GM19395 (cell line): ENCODE data around the gene ANO3.
"Not testable (repeated sequence)": the region's sequence is repeated elsewhere in the genome, so short reads cannot be mapped to it uniquely, and the experiment has no call there.

Source experiments
- ATAC-seq: cut with Tn5 transposase; IDR thresholded peaks from one replicate; pipeline ENCODE4 v1.9.1; 2021; ENCODE audit warnings: mild to moderate bottlenecking, moderate library complexity; ENCODE audit not compliant: unreplicated experiment

ANO3 gene

DNA sequence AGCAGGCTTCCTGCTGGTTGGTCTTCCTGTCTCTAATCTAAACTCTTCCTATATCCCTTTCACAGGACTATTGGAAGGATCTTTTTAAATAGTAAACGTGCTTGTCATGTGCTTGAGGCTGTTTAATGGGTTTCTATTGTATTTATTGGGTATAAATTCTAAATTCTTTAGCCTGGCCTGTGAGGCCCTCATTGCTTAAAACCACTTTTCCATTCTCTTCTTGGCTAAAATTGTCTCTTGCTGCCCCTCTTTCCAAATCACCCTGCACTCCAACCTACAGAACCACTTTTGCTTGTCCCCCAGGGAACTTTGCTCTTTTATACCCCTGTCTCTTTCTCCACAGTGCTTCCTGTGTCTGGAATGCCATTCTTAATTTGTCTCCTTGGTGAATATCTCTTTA, 286.5 kb downstream of the ANO3 start:
- no peak for ATAC-seq

DNA sequence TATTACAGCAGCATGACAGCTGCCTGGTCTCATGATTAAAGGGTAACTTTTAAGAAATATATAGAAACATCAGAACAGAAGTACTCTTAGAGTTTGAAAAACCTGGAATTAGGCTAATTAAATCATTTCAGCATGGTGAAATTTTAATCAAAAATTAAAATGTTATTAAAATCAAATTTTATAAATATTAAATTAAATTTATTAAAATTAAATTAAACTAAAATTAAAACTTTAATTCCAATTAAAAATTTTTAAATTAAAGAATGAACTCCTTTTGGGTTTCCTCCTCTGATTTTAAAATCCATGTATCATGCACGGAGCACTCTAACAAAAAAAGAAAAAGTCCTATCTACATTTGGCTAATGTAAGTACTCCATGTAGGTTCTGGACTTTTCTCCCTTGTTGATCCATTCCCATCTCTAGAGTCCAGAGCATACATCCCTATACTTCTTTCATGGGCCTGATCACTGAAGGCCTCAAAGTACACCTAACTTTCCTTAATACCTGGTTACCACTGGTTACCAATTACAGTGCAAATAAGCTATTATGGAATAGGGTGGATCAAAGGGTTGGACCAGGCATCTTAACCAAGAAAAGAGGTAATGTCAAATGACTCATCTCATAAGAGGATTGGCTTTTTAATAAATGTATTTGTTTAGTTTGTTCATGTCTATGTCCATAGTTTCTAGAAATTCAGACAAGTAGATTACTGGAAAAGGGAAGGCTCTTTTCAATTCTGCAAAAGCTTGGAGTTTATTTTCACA, 288.5 kb downstream of the ANO3 start:
- no peak for ATAC-seq

DNA sequence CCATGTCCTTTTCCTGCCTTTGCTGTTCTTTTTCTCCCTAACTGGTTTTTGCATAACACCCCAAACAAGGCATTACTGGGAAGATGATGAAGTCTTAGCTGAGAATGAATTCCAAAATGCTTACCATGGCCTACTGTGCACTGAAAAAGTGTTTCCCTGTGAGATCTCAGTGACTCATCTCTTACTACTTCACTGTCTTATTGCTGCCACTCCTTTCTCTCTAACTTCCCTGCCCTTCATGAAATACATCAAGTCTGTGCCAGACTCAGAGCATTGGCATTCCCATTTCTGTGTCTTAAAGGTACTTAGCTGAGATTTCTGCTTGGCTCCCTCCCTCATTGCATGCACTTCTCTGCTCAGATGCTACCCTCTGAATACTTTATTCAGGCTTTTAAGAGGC, 289.2 kb downstream of the ANO3 start:
- ATAC-seq, result no peak

DNA sequence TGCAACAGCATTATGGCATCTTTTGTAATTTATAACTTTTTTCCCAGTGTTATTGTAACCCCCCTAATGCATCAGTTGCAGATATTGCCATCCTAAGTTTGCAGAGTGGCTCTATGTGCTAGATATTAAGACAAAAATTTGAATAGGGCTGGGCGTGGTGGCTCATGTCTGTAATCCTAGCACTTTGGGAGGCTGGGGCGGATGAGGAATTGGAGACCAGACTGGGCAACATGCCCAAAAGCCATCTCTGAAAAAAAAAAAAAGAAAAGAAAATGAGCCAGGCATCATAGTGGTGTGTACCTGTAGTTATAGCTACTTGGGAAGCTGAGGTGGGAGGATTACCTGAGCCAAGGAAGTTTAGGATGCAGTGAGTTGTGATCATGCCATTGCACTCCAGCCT, 290.3 kb downstream of the ANO3 start:
- ATAC-seq, result no peak

DNA sequence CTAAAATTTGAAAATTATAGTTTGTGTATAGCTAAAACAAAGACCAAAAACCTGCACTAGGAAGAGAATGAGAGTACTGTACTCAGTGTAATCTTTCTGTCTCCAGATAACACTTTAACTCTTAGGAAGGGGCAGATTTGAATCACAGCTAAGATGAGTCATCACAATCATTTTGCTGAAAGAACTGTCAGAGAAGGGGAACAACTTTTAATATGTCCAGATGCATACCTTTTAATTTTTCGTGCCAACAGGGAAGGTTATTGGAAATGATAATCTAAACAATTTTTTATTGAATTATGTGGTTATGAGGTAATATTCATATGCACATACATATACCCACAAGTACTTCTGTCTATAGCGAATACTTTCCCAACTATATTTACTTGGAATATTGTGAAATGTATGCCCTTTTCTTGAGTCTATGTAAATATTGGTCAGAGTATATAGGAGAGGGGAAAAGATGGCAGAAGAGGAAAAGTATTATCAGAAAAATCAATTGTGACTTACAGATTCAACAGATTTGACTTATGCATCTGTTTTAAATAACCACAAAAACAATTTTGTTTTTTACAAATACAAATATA, 291.2 kb downstream of the ANO3 start:
- no peak for ATAC-seq

DNA sequence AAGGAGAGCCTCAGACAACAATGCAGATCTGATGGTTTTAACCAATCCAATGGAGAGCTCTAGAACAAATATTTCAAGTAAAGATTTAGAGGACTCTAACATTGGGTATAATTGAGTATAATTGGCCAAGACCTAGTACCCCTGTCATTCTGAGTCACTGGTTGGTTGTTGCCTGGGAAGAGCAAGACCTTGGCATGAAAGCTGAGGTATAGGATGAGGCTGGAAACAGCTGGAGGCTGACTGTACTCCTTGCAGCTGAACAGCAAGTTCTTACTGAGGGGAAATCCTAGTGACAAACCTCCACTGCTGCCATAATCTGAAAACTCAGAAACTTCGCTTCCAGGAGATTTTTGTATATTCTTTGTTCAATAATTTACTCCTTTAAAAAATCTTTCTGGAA, 294.4 kb downstream of the ANO3 start:
- ATAC-seq, result no peak

DNA sequence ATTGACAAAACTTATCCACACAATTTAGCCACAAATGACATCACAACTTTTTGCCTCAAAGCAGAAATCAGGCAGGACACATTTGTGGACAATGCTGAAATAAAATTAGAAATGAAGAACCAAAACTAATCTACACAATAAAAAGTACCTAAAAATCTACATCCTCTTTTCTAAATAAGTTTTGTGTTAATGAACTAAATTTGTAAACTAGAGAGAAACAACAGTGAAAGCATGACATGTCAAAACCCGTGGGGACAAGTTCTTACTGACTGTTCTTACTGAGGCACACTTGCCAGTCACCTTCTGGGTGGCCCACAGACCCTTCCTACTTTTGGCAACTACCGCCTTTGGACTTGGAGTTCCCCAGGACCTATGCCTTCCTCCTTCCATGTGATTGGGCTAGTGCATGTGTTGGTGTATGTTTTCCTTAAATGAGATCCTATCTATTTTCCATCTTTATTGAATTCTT, 300.8 kb downstream of the ANO3 start:
- ATAC-seq, result no peak

DNA sequence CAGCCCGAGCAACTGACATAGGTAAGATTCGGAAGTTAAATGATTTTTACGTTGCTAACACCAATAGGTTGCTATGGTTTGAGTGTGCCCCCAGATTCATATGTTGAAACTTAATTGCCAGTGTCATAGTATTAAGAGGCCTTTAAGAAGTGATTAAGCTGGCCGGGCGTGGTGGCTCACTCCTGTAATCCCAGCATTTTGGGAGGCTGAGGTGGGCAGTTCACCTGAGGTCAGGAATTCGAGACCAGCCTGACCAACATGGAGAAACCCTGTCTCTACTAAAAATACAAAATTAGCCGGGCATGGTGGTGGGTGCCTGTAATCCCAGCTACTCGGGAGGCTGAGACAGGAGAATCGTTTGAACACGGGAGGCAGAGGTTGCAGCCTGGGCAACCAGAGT, 311.4 kb downstream of the ANO3 start:
- not testable (repeated sequence) for ATAC-seq

DNA sequence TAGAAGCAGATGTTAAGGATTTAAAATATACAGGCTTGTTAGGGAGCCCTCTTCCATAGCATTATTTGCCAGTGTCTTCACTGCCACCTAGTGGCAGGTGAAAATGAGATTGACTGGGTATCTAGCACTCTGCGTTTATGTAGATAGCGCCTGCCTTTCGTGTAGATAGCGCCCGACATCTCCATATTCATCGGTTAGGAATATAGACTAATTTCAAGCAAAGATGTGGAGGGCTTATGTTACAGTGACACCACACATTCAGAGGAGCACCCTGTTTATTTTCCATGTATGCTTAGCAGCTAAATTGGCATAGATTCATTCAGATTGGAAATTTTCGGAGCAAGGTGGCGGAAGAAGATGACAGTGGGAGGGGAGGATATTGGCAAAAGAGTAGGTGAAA, 318.0 kb downstream of the ANO3 start:
- peak; percentile 93 for ATAC-seq

DNA sequence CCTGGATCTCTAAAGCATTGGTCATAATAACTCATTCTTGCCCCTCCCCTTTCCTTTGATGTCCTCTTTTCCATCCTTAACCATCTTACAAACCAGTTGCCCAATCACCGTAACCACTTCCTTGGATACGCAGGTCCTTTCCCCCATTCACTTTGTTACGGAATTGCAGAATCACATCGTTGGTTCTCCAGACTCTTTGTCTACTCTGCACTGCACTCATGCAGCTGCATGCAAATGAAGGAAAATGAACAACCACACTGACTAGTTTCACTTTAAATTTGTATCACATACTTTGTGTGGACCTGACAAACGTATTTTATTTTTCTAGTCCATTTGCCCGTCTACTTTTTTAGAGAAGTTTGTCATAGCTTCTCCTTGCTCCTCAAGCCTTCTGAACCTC, 320.0 kb downstream of the ANO3 start:
- no peak for ATAC-seq

DNA sequence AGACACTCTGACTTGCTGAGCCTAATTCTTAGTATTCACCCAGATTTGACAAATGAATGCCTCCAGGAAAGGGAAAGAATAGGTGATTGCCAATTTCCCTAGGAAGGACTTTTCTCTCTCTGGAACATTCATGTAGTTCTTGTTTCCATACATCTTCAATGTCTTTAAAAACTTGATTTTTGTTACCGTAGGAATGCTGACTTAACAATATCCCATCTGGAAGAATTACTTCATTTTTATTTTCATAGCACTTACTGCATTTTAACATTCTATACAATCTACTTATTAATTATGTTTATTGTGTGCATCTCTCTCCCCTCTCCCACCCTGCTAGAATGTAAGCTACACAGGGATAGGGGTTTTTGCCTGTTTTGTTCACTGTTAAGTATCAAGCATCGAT, 323.4 kb downstream of the ANO3 start:
- no peak for ATAC-seq

DNA sequence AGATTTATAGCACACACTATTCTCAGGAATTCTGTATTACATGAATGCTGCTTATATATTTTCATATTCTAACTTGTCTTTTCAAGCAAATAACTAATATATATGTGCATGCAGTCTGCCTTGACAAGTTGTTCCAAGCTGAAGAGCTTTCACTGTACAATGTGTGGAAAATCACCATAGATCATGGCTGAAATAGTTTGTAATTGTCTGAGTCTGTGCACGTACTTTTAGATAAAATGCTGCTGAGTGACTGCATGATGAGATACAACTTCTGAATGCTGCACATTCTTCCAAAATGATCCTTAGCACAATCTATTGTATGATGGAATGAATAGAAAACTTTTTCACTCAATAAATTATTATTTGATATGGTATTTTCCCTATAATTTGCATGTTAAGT, 331.0 kb downstream of the ANO3 start:
- no peak for ATAC-seq

DNA sequence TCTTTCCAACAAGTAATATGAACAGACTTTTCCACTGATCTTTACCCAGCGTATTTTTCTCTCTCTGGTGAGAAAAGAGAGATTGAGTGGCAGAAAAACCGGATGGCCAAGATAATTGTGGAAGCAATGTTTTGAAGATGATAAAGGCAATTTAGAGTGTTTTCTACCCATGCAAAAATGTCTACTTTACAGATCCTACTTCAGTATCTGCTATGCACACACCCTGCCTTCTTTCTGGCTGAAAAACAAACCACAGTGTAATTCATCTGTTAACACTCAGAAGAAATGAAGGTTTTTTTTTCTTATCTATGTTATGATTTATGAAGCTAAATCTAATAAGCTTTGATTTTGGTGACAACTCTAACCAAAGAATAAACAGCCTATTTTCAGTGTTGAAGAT, 333.1 kb downstream of the ANO3 start:
- no peak for ATAC-seq

DNA sequence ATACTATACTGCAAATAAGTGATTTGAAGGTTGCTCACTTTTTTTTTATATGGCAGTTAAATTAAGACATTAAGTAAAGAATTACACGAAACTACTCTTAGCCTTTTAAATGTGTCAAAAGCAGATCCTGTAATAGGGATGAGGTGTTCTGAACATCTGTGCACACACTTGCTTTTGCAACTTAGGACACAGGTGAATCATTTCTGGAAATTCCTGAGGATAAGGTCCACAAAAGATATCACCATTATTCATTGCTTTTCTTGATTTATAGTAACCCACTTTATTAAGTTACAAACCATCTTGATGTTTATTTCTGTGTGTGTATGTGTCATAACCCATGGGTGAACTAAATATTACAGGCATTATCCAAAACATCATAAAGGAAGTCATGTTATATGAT, 334.0 kb downstream of the ANO3 start:
- no peak for ATAC-seq

DNA sequence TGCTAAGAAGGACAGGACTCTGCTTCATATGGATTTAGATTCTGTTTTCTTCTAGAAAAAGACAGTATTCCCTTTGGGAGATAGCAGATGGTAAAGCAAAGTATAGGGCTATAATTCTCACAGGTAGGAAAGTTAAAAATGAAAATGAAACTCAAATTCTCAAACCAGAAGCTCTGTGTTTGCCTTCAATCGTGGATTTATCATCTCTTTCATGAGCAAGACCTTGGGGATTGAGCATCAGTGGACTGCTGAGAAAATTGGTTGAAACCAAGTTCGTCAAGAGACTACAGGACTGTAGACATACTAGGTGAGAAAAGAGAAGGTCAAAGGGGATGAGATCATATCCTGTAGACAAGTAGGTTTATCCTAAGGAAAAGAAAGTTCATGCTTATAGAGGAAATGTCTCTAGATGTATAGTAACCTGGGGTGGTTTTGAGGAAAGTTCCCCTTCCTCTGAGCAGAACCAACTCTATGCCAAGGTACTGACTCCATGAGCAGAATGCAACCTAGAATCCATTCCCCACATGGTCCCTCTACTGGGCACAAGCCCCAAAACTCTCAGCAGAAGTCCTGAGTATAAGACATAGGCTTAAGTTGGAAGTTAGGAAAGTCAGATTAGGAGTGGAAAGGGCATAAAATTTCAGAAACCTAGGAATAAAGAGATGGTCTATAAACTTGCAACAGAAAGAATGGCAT, 343.5 kb downstream of the ANO3 start:
- no peak for ATAC-seq

DNA sequence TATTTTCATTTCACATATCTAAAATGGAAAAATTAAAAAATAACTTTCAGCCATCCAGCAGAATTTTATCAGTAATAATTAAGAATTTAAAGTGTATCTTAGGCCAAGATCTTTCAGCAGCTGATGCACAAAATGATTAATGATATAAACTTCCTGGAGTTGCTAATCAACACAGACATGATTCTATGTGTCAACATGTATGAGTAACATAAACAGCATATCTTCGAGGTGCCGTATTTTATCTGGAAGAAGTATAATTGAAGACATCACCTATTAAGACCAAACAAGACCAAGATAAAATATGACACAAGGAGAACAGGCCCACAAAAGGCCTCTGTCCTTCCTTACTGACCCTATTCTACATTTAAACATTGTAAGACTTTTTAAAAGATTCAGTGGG, 344.7 kb downstream of the ANO3 start:
- ATAC-seq, result no peak

DNA sequence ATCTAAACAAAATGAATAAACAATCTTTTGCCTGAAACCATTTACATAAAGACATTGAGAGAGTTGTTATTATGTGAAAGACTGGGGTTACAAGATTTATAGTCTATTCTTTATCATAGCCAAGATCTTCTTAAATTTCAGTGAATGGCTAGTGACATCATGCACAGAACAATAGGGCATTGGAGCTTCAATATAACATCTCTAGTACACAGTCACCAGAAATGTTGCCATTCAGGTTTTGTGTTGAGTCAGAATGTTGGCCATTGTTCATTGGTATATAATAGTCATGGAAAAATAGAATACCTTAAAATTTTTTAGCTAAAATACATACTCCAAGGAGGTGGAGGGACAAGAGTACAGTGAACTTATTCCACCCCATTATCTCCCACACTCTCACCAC, 345.6 kb downstream of the ANO3 start:
- ATAC-seq, result no peak

DNA sequence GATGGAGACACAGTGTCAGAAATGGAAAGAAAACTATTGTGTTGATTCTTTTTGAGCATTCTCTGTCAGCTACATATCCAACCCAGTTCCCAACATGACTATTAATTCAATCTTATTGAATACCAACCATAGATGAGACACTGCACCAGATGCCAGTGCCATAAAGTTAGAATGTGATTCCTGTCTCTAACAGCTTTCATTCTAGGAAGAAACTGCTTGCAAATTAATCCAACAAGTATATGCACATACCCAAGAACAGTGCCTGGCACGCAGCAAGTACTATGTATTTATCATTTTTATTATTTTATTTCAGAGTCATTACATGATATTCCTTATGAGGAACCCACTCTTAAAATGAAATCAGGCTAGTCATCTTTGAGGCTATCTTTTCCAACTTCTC, 355.4 kb downstream of the ANO3 start:
- no peak for ATAC-seq

DNA sequence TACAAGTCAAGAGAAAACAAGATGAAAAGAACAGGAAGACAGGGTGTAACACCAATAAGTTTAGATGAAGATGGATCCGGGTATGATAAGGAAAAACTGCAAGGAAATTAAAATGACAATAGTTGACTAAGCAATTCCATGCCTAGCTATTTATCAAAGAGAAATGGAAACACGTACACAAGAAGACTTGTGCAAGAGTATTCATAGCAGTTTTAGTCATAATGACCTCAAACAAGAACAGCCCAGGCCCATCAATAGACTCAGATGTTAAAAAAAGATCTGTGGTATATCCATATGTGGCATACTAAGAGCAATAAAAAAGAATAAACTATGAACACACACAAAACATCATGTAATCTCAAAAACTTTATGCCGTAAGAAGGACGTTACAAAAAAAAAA, 356.8 kb downstream of the ANO3 start:
- no peak for ATAC-seq

DNA sequence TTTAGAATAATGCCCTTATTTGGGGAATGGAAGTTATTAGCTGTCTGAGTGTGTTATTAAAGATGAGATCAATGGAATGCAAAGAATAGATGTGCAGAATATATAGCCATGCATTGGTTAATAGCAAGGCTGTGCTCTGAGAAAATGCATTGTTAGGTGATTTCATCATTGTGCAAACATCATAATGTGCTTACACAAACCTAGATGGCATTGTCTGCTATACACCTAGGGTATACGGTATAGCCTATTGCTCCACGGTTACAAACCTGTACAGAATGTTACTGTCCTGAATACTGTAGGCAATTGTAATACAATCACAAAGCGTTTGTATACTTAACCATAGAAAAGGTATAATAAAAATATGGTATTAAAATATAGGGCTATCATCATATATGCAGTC, 364.4 kb downstream of the ANO3 start:
- ATAC-seq, result no peak

DNA sequence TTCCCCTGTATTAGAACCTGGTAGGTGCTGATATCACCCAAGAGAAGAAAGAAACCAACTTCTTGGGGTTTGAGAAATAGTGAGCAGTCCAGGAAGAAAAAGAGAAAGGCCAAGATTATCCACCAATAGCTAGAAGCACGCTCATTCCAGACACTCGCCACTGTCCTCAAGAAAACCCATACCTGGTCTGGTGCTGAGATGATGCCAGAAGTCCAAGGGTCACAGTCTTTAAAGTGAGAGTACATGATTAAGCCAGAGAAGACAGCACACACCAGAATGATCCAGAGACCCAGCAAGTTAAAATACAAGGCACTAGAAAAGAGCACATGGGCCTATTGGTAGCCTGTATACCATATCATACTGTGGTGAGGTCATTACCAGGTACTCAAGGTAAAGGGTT, 366.3 kb downstream of the ANO3 start:
- ATAC-seq, result no peak

DNA sequence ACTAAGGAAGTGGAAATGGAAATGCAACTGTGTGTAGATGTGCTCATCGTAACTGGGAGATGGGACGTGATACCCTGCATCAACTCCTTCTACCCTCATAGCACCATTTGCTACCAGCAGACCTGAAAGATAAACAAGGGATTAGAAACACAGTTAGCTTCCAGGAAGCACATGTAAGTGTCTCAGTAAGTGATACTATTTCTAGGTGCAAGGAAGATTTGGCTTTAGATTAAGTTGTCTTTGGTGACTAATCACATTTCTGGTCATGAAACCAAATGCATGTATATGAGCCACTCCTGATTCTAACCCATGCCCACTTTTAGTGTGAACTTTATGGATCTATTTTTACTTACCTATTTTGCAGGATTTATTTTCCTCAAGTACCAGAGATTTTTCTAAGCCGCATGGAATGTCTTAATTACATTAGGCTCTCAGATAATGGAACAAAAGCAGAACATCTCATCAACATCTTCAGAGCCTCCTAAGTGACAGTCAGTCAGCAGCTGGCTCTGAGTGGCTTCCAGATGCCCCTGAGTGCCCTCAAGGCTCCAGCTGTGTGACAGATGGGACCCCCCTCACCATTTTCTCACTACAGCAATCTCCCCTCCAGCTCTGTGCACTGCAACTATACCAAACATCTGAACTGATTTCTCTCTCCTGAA, 368.8 kb downstream of the ANO3 start:
- no peak for ATAC-seq
